Endothelial cell (in vitro differentiated cells): Measurements from ENCODE around the gene TMEM219. TPM values are rescaled to one million over a fixed set of nuclear protein-coding genes. Genes with fewer than 3 reads are reported as not detected.
"Not testable (repeated sequence)": the region's sequence is repeated elsewhere in the genome, so short reads cannot be mapped to it uniquely, and the experiment has no call there.

ENCODE experiments used
- DNase-seq: peaks from one replicate; pipeline ENCODE4 v3.0.0; 2021; ENCODE audit warnings: low spot score
- H3K27ac Mint-ChIP-seq: one replicate; pipeline ENCODE4 v1.8.0; 2021; ENCODE audit warnings: mixed read lengths, inconsistent platforms; ENCODE audit not compliant: unreplicated experiment
- H3K27me3 Mint-ChIP-seq: one replicate; pipeline ENCODE4 v1.8.0; 2021; ENCODE audit warnings: mild to moderate bottlenecking, moderate library complexity, mixed read lengths, inconsistent platforms; ENCODE audit not compliant: unreplicated experiment
- H3K36me3 Mint-ChIP-seq: one replicate; pipeline ENCODE4 v1.8.0; 2021; ENCODE audit warnings: mild to moderate bottlenecking, low read depth, mixed read lengths, inconsistent platforms; ENCODE audit not compliant: unreplicated experiment
- H3K4me1 Mint-ChIP-seq: one replicate; pipeline ENCODE4 v1.8.0; 2021; ENCODE audit warnings: mild to moderate bottlenecking, mixed read lengths, inconsistent platforms; ENCODE audit not compliant: unreplicated experiment
- H3K4me3 Mint-ChIP-seq: one replicate; pipeline ENCODE4 v1.8.0; 2021; ENCODE audit warnings: mild to moderate bottlenecking, mixed read lengths, inconsistent platforms; ENCODE audit not compliant: unreplicated experiment
- H3K9me3 Mint-ChIP-seq: one replicate; pipeline ENCODE4 v1.8.0; 2021; ENCODE audit warnings: mixed read lengths, inconsistent platforms; ENCODE audit not compliant: unreplicated experiment
- CTCF ChIP-seq: fragments of 200-600 bp; sonication (generic); IDR thresholded peaks from one replicate; pipeline ENCODE4 v1.5.0; 2021; ENCODE audit warnings: antibody characterized with exemption; ENCODE audit not compliant: unreplicated experiment
- total RNA-seq: library from RNA; stranded (reverse); fragmentation: NEBNext Ultra II Directional; extraction: Animal tissue kit (Norgen Biotek cat#: 25700); gene quantifications from one replicate; pipeline ENCODE4 v1.2.1, GENCODE V29; 2021; ENCODE audit not compliant: unreplicated experiment

Gene TMEM219
- total RNA-seq, 1 donor from 2014 or later = 217 TPM

- Mint-ChIP-seq H3K27ac (no peak overlapping the region), H3K36me3 (no peaks in the 10 kb centered on the region), H3K4me3 (no peak overlapping the region), H3K4me1 (no peaks in the 10 kb centered on the region), H3K9me3 (no peaks in the 10 kb centered on the region), H3K27me3 (no peaks in the 10 kb centered on the region)
- DNase-seq = no peak
- TF ChIP-seq CTCF = no peak
Measured at GRCh38 chr16:29951625-29952365, 10.1 kb upstream of the TMEM219 start.

- no peaks in the 10 kb centered on the region for H3K9me3 Mint-ChIP-seq
- no peaks in the 10 kb centered on the region for H3K36me3 Mint-ChIP-seq
- no peak overlapping the region for H3K27ac Mint-ChIP-seq
- H3K27me3 Mint-ChIP-seq = peaks cover 9% of the 10 kb centered on the region
- peaks cover 18% of the 10 kb centered on the region for H3K4me1 Mint-ChIP-seq
- no peak for TF ChIP-seq CTCF
- DNase-seq = no peak
- no peak overlapping the region for H3K4me3 Mint-ChIP-seq
Measured at GRCh38 chr16:29958756-29959155, 3.1 kb upstream of the TMEM219 start.

GRCh38 chr16:29959293-29959692, 2.6 kb upstream of the TMEM219 start:
- Mint-ChIP-seq H3K27ac (no peak overlapping the region), H3K27me3 (peaks cover 9% of the 10 kb centered on the region), H3K36me3 (no peaks in the 10 kb centered on the region), H3K4me1 (peaks cover 18% of the 10 kb centered on the region), H3K4me3 (no peak overlapping the region), H3K9me3 (no peaks in the 10 kb centered on the region)
- TF ChIP-seq CTCF = no peak
- DNase-seq = no peak

- not testable (repeated sequence) for H3K27ac Mint-ChIP-seq, DNase-seq, H3K36me3 Mint-ChIP-seq, H3K27me3 Mint-ChIP-seq, H3K9me3 Mint-ChIP-seq, H3K4me3 Mint-ChIP-seq
- H3K4me1 Mint-ChIP-seq = peaks cover 21% of the 10 kb centered on the region
Measured at GRCh38 chr16:29959821-29960220, 2.1 kb upstream of the TMEM219 start.

- Mint-ChIP-seq H3K4me1 (peaks cover 25% of the 10 kb centered on the region), H3K9me3 (no peaks in the 10 kb centered on the region), H3K27ac (peak overlapping the region; percentile 89), H3K36me3 (peaks cover 6% of the 10 kb centered on the region), H3K27me3 (peaks cover 12% of the 10 kb centered on the region), H3K4me3 (peak overlapping the region; percentile 89)
- DNase-seq = no peak
- TF ChIP-seq CTCF = no peak
Measured at GRCh38 chr16:29961127-29961478, 776 bp upstream of the TMEM219 start.
